ENCODE data around the gene GTPBP10.

The GTPBP10 gene

GRCh38 chr7:90421651-90422050 lies 75.1 kb downstream of the GTPBP10 start:
- H3K4me1 ChIP-seq = no peaks in the 10 kb centered on the region
- no peaks in the 10 kb centered on the region for H3K27me3 ChIP-seq (ENCODE audit: control insufficient read depth, insufficient read depth, low read length)
- TF ChIP-seq CTCF (IDR thresholded peaks at IDR 0.05) = no peak
- no peak overlapping the region for H3K4me2 ChIP-seq (ENCODE audit: low read length)
- no peak overlapping the region for H3K4me3 ChIP-seq (ENCODE audit: low read depth, low read length)
- H2AFZ ChIP-seq = no peak overlapping the region
- no peaks in the 10 kb centered on the region for H3K9me3 ChIP-seq (ENCODE audit: control insufficient read depth, low read length)
- no peak overlapping the region for H3K9ac ChIP-seq
- H3K79me2 ChIP-seq = no peaks in the 10 kb centered on the region
- no peaks in the 10 kb centered on the region for H3K36me3 ChIP-seq (ENCODE audit: control insufficient read depth, insufficient read depth, low read length)
- H3K27ac ChIP-seq = no peak overlapping the region

GRCh38 chr7:90424720-90425119 lies 78.2 kb downstream of the GTPBP10 start:
- TF ChIP-seq CTCF (IDR thresholded peaks at IDR 0.05) = no peak

GRCh38 chr7:90425376-90425775 lies 78.9 kb downstream of the GTPBP10 start:
- no peaks in the 10 kb centered on the region for H3K79me2 ChIP-seq
- H2AFZ ChIP-seq = no peak overlapping the region
- H3K27me3 ChIP-seq (ENCODE audit: control insufficient read depth, insufficient read depth, low read length) = no peaks in the 10 kb centered on the region
- no peaks in the 10 kb centered on the region for H3K4me1 ChIP-seq
- H3K36me3 ChIP-seq (ENCODE audit: control insufficient read depth, insufficient read depth, low read length) = no peaks in the 10 kb centered on the region
- H3K4me3 ChIP-seq (ENCODE audit: low read depth, low read length) = no peak overlapping the region
- no peak overlapping the region for H3K4me2 ChIP-seq (ENCODE audit: low read length)
- no peak overlapping the region for H3K27ac ChIP-seq
- no peak overlapping the region for H3K9ac ChIP-seq
- TF ChIP-seq CTCF (IDR thresholded peaks at IDR 0.05) = no peak
- H3K9me3 ChIP-seq (ENCODE audit: control insufficient read depth, low read length) = no peaks in the 10 kb centered on the region

More at GRCh38 chr7:90424720-90425119, 78.2 kb downstream of the GTPBP10 start:
- no peaks in the 10 kb centered on the region for H3K9me3 ChIP-seq (ENCODE audit: control insufficient read depth, low read length)
- no peak overlapping the region for H2AFZ ChIP-seq
- no peak overlapping the region for H3K4me3 ChIP-seq (ENCODE audit: low read depth, low read length)
- H3K27ac ChIP-seq = no peak overlapping the region
- H3K4me1 ChIP-seq = no peaks in the 10 kb centered on the region
- no peak overlapping the region for H3K4me2 ChIP-seq (ENCODE audit: low read length)
- no peaks in the 10 kb centered on the region for H3K79me2 ChIP-seq
- no peaks in the 10 kb centered on the region for H3K36me3 ChIP-seq (ENCODE audit: control insufficient read depth, insufficient read depth, low read length)
- no peak overlapping the region for H3K9ac ChIP-seq
- no peaks in the 10 kb centered on the region for H3K27me3 ChIP-seq (ENCODE audit: control insufficient read depth, insufficient read depth, low read length)

GRCh38 chr7:90430614-90431460 lies 84.3 kb downstream of the GTPBP10 start:
- H3K4me3 ChIP-seq (ENCODE audit: low read depth, low read length) = no peak overlapping the region
- no peak for TF ChIP-seq CTCF (IDR thresholded peaks at IDR 0.05)
- no peaks in the 10 kb centered on the region for H3K36me3 ChIP-seq (ENCODE audit: control insufficient read depth, insufficient read depth, low read length)
- no peaks in the 10 kb centered on the region for H3K4me1 ChIP-seq
- H3K4me2 ChIP-seq (ENCODE audit: low read length) = no peak overlapping the region
- no peak overlapping the region for H3K9ac ChIP-seq
- no peaks in the 10 kb centered on the region for H3K79me2 ChIP-seq
- H3K27me3 ChIP-seq (ENCODE audit: control insufficient read depth, insufficient read depth, low read length) = no peaks in the 10 kb centered on the region
- H3K27ac ChIP-seq = no peak overlapping the region
- H2AFZ ChIP-seq = no peak overlapping the region
- H3K9me3 ChIP-seq (ENCODE audit: control insufficient read depth, low read length) = no peaks in the 10 kb centered on the region

GRCh38 chr7:90432752-90433151 lies 86.2 kb downstream of the GTPBP10 start:
- no peak overlapping the region for H3K4me3 ChIP-seq (ENCODE audit: low read depth, low read length)
- H3K27me3 ChIP-seq (ENCODE audit: control insufficient read depth, insufficient read depth, low read length) = no peaks in the 10 kb centered on the region
- H2AFZ ChIP-seq = no peak overlapping the region
- H3K4me1 ChIP-seq = no peaks in the 10 kb centered on the region
- no peak overlapping the region for H3K9ac ChIP-seq
- no peaks in the 10 kb centered on the region for H3K79me2 ChIP-seq
- TF ChIP-seq CTCF (IDR thresholded peaks at IDR 0.05) = no peak
- H3K4me2 ChIP-seq (ENCODE audit: low read length) = no peak overlapping the region
- H3K9me3 ChIP-seq (ENCODE audit: control insufficient read depth, low read length) = no peaks in the 10 kb centered on the region
- H3K27ac ChIP-seq = no peak overlapping the region
- H3K36me3 ChIP-seq (ENCODE audit: control insufficient read depth, insufficient read depth, low read length) = no peaks in the 10 kb centered on the region
